ENCODE measurements around the gene TMEM255B. TPM values are rescaled to one million over a fixed set of nuclear protein-coding genes. Genes with fewer than 3 reads are reported as not detected.

Gene TMEM255B
- total RNA-seq, 1 donor from 2014 or later: 321 TPM

DNA sequence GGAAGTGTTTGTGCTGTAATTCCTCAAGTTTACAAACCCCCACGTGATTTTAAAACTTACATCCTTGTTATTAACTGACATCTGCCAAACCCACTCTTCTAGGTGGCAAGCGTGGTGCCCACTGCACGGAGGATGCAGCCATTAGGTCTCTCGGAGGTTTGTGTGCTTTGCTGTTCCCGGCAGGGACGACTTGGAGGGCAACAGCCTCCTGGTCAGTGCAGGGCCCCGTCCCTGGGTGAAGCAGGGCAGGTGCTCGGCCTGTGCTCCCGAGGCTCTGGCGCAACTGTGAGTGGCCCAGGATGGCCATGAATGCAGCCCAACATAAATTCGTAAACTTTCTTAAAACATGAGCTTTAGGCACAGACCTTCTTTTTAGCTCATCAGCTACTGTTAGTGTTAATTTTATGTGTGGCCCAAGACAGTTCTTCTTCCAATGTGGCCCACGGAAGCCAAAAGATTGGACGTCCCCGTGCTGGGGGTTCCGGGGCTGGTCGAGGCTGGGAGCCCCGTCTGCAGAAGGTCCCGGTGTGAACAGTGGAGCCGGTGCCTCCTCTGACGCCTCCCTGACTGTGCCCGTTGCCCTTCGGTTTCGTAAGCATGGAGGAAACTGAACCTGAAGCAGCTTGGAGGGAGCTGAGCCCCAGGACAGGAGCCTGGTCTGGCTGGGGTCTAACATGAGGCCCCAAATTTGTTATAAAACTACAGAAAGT, 93.0 kb downstream of the TMEM255B start:
- peaks cover 7% of the 10 kb centered on the region for H3K27me3 Mint-ChIP-seq (ENCODE audit: unreplicated experiment)
- no peaks in the 10 kb centered on the region for H3K9me3 Mint-ChIP-seq (ENCODE audit: unreplicated experiment)
- H3K27ac Mint-ChIP-seq (ENCODE audit: unreplicated experiment): no peak overlapping the region
- H3K4me3 Mint-ChIP-seq (ENCODE audit: unreplicated experiment): no peak overlapping the region
- no peak for DNase-seq (ENCODE audit: low spot score)
- TF ChIP-seq, protein P1, sequence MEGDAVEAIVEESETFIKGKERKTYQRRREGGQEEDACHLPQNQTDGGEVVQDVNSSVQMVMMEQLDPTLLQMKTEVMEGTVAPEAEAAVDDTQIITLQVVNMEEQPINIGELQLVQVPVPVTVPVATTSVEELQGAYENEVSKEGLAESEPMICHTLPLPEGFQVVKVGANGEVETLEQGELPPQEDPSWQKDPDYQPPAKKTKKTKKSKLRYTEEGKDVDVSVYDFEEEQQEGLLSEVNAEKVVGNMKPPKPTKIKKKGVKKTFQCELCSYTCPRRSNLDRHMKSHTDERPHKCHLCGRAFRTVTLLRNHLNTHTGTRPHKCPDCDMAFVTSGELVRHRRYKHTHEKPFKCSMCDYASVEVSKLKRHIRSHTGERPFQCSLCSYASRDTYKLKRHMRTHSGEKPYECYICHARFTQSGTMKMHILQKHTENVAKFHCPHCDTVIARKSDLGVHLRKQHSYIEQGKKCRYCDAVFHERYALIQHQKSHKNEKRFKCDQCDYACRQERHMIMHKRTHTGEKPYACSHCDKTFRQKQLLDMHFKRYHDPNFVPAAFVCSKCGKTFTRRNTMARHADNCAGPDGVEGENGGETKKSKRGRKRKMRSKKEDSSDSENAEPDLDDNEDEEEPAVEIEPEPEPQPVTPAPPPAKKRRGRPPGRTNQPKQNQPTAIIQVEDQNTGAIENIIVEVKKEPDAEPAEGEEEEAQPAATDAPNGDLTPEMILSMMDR (IDR thresholded peaks at IDR 0.05; ENCODE audit: unreplicated experiment): no peak
- no peaks in the 10 kb centered on the region for H3K36me3 Mint-ChIP-seq (ENCODE audit: low read depth, unreplicated experiment)
- peaks cover 21% of the 10 kb centered on the region for H3K4me1 Mint-ChIP-seq (ENCODE audit: unreplicated experiment)

DNA sequence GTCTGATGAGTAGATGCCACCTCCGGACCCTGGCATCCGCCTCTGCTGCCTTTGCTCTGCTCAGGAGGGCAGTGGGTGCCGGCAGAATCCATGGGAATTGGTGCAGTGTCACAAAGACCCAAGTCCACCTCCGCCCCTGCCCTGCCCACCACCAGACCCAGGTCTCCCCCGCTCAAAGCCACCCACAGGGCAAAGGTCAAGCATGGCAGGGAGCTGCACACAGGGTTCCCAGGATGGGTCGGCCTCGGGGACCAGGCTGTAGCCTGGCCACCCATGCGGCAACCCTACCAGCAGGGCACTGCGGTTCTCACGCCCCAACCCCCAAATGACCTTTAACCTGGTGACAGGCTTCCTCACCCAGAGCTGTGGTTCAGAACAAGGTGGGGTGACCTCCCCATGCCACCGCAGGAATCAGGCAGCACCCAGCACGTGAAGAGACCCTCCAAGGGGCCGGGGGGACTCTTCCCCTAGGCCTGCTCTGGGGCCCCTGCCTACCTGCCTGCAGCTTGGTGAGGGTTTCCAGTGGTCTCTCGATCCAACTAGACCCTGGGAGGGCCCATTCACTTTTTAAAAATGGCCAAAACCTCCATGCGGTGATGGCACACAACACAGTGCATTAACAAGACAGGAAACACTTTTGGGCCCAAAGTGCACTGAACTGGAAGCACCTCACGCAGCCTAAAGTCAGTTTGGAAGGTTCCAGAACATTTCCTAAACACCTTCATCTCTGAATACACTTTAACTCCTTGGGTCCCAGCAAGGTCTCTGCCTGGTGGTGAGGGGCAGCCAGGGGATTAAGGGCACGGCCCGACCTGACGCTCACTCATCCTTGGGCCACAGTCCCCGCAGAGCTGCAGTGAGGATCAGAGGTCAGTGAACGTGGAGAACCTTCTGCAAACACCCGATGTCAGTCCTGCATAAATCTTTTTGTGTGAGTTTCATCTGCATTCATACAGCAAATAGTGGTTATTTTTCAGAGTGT, 93.8 kb downstream of the TMEM255B start:
- Mint-ChIP-seq H3K9me3 (ENCODE audit: unreplicated experiment) (no peaks in the 10 kb centered on the region), H3K36me3 (ENCODE audit: low read depth, unreplicated experiment) (no peaks in the 10 kb centered on the region), H3K4me1 (ENCODE audit: unreplicated experiment) (peaks cover 21% of the 10 kb centered on the region), H3K4me3 (ENCODE audit: unreplicated experiment) (no peak overlapping the region), H3K27ac (ENCODE audit: unreplicated experiment) (no peak overlapping the region), H3K27me3 (ENCODE audit: unreplicated experiment) (peaks cover 7% of the 10 kb centered on the region)
- TF ChIP-seq, protein P1 (IDR thresholded peaks at IDR 0.05; ENCODE audit: unreplicated experiment): no peak
- no peak for DNase-seq (ENCODE audit: low spot score)

DNA sequence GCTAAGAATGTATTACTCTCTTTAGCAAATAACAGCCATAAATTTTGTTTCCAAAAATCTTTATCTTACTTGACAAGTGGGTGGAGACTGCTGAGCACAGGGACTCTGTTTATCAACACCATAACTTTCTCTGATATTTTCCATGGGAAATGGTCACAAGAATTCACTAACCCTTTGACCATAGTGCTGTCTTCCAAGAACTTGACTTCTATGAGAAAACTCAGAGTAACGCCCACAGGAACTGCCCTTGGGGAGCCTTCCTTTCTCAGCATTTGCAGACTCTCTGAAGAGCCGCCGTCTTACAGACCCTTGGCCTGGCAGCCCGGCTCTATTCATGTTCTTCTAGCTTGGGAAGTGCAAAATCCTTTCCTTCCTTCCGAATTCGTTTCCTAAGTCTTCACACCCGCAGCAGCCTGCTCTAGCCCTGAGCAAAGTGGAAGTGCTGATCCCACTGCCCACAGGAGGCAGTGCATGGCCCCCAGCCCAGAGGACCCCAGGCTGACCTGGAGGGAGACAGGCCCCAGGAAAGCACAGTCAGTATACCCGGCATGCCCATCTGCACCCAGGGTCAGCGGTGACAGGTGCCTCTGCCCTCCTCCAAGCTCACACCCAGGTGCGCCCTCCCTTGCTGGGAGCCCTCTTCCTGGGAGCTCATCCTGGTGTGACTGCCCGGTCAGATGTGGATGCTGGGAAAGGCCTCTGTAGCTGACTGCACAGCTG, 94.7 kb downstream of the TMEM255B start:
- peaks cover 21% of the 10 kb centered on the region for H3K4me1 Mint-ChIP-seq (ENCODE audit: unreplicated experiment)
- no peak overlapping the region for H3K27ac Mint-ChIP-seq (ENCODE audit: unreplicated experiment)
- peaks cover 7% of the 10 kb centered on the region for H3K27me3 Mint-ChIP-seq (ENCODE audit: unreplicated experiment)
- no peaks in the 10 kb centered on the region for H3K9me3 Mint-ChIP-seq (ENCODE audit: unreplicated experiment)
- no peak overlapping the region for H3K4me3 Mint-ChIP-seq (ENCODE audit: unreplicated experiment)
- TF ChIP-seq, protein P1 (IDR thresholded peaks at IDR 0.05; ENCODE audit: unreplicated experiment): no peak
- DNase-seq (ENCODE audit: low spot score): no peak
- no peaks in the 10 kb centered on the region for H3K36me3 Mint-ChIP-seq (ENCODE audit: low read depth, unreplicated experiment)

DNA sequence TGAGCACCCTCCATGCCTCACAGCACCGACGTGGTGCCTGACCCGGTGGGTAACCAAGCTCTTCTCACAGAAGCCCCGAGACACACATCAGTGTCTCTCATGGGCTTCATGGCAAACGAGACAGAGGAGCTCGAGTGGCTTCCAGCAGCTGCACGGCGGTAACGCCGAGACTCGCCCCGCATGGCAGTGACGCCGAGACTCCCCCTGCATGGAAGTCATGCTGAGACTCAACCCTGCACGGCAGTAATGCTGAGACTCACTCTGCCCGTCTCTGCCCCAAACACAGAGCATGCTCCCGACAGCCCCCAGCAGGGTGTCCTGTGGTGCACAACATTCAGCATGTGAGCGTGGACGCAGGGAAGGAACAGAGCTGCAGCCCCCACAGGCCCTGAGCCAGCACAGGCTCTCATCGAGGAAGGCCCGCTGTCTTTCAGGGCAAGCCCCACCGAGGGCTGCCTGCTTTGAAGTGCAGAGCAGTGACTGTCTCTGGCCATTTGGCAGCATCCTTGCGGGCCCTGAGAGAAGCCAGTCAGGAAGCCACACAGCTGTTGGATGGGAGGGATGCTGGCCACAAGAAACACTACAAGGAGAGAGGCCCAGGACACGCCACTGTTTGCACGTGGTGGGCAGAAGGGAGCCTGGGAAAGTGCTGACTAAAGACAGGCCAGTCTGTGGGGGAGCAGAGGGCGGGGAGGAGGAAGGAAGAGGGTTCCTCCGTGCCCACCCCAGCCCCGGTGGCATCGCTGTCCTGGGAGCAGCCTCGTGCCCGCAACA, 95.4 kb downstream of the TMEM255B start:
- Mint-ChIP-seq H3K4me3 (ENCODE audit: unreplicated experiment) (no peak overlapping the region), H3K27ac (ENCODE audit: unreplicated experiment) (no peak overlapping the region), H3K9me3 (ENCODE audit: unreplicated experiment) (no peaks in the 10 kb centered on the region), H3K36me3 (ENCODE audit: low read depth, unreplicated experiment) (peaks cover 2% of the 10 kb centered on the region), H3K27me3 (ENCODE audit: unreplicated experiment) (peaks cover 7% of the 10 kb centered on the region), H3K4me1 (ENCODE audit: unreplicated experiment) (peaks cover 21% of the 10 kb centered on the region)
- TF ChIP-seq, protein P1 (IDR thresholded peaks at IDR 0.05; ENCODE audit: unreplicated experiment): no peak
- no peak for DNase-seq (ENCODE audit: low spot score)
